ENCODE measurements around the gene PCBP1. TPM values are rescaled to one million over a fixed set of nuclear protein-coding genes. Genes with fewer than 3 reads are reported as not detected.

Gene PCBP1
- total and polyA plus RNA-seq, 9 of the 15 experiments (the other 6 are each of a cell fraction or from before 2014, with no cell fraction given) = 19.2 to 407 (median 78.1) TPM

- TF ChIP-seq ZMIZ1 (IDR thresholded peaks at IDR 0.05; ENCODE audit: low read depth in 2 of 2, low read length in 2 of 2) = no peak; a peak in 2 of 4 replicates
- TF ChIP-seq THRB (CRISPR knock-in tag; conservative IDR thresholded peaks at IDR 0.05) = no peak
- no peak for TF ChIP-seq TCF7 (IDR thresholded peaks at IDR 0.05; ENCODE audit: borderline replicate concordance)
- no peak for TF ChIP-seq ARID3B (CRISPR knock-in tag; IDR thresholded peaks at IDR 0.05; ENCODE audit: borderline replicate concordance)
- TF ChIP-seq MEF2A (IDR thresholded peaks at IDR 0.05; ENCODE audit: control insufficient read depth, low read depth, low read length) = no peak
- TF ChIP-seq HNRNPH1 (optimal IDR thresholded peaks at IDR 0.05; ENCODE audit: low read depth, low read length) = no peak
- no peak for TF ChIP-seq ZNF778 (CRISPR knock-in tag; IDR thresholded peaks at IDR 0.05)
- peak; percentile 6; the same call in 1 of the 2 replicates for TF ChIP-seq ETV1 (tag; conservative IDR thresholded peaks at IDR 0.05; ENCODE audit: low read depth)
- TF ChIP-seq ETS2 (tag; IDR thresholded peaks at IDR 0.05; ENCODE audit: borderline replicate concordance, poor library complexity, severe bottlenecking) = no peak
- no peak for TF ChIP-seq IRF9 (tag; IDR thresholded peaks at IDR 0.05)
- no peak for TF ChIP-seq E2F8 (IDR thresholded peaks at IDR 0.05; ENCODE audit: low read depth, partially characterized antibody)
- TF ChIP-seq NR3C1 (CRISPR knock-in tag; IDR thresholded peaks at IDR 0.05) = no peak
- peak; percentile 54; the same call in 1 of the 2 replicates for TF ChIP-seq KLF16 (IDR thresholded peaks at IDR 0.05)
- no peak for TF ChIP-seq KLF6 (CRISPR knock-in tag; IDR thresholded peaks at IDR 0.05; ENCODE audit: borderline replicate concordance)
- no peak for TF ChIP-seq BCOR (IDR thresholded peaks at IDR 0.05)
Measured at GRCh38 chr2:70084973-70085710, 2.1 kb upstream of the PCBP1 start (continued).

Measured in K562 (cell line).